ENCODE measurements around the gene TBC1D20. TPM values are rescaled to one million over a fixed set of nuclear protein-coding genes. Genes with fewer than 3 reads are reported as not detected.
"Not testable (repeated sequence)": the region's sequence is repeated elsewhere in the genome, so short reads cannot be mapped to it uniquely, and the experiment has no call there.

The TBC1D20 gene
- total RNA-seq, 6 donors from 2014 or later, result 35.5 to 59.7 (median 37.5) TPM

DNA sequence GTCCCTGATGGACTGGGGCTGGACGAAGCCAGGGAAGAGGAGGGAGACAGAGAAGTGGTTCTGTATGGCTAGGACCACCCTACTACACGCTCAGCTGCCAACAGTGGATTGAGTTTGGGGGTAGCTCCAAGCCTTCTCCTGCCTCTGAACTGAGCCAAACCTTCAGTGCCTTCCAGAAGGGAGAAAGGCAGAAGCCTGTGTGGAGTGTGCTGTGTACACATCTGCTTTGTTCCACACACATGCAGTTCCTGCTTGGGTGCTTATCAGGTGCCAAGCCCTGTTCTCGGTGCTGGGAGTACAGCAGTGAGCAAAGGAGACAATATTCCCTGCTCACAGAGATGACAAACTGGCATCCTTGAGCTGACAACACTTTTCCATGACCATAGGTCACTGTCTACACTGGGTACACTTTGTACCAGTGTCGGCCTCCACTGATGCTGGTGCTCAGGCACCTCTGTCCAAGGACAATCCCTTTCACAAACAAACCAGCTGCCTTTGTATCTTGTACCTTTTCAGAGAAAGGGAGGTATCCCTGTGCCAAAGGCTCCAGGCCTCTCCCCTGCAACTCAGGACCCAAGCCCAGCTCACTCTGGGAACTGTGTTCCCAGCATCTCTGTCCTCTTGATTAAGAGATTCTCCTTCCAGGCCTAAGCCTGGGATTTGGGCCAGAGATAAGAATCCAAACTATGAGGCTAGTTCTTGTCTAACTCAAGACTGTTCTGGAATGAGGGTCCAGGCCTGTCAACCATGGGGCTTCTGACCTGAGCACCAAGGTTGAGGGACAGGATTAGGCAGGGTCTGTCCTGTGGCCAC, 65.5 kb downstream of the TBC1D20 start:
- H3K27ac ChIP-seq, result no peak overlapping the region
- no peak overlapping the region for H3K4me3 ChIP-seq
- TF ChIP-seq, protein P1, sequence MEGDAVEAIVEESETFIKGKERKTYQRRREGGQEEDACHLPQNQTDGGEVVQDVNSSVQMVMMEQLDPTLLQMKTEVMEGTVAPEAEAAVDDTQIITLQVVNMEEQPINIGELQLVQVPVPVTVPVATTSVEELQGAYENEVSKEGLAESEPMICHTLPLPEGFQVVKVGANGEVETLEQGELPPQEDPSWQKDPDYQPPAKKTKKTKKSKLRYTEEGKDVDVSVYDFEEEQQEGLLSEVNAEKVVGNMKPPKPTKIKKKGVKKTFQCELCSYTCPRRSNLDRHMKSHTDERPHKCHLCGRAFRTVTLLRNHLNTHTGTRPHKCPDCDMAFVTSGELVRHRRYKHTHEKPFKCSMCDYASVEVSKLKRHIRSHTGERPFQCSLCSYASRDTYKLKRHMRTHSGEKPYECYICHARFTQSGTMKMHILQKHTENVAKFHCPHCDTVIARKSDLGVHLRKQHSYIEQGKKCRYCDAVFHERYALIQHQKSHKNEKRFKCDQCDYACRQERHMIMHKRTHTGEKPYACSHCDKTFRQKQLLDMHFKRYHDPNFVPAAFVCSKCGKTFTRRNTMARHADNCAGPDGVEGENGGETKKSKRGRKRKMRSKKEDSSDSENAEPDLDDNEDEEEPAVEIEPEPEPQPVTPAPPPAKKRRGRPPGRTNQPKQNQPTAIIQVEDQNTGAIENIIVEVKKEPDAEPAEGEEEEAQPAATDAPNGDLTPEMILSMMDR (IDR thresholded peaks at IDR 0.05), result no peak
- TF ChIP-seq POLR2AphosphoS5 (IDR thresholded peaks at IDR 0.05) (no peak), POLR2A (IDR thresholded peaks at IDR 0.05) (no peak), EP300 (IDR thresholded peaks at IDR 0.05) (no peak)
- no peaks in the 10 kb centered on the region for H3K27me3 ChIP-seq
- DNase-seq, result no peak
- 83 to 94% methylated on average over 4 of the region's 4 CpGs for WGBS, 2 donors
- no peaks in the 10 kb centered on the region for H3K4me1 ChIP-seq
- no peak for ATAC-seq (ENCODE audit: low FRiP score in 2 of 2)
- peaks cover 10 to 66% (median 49%) of the 10 kb centered on the region in 4 donors for H3K36me3 ChIP-seq
- H3K9me3 ChIP-seq, result no peaks in the 10 kb centered on the region

DNA sequence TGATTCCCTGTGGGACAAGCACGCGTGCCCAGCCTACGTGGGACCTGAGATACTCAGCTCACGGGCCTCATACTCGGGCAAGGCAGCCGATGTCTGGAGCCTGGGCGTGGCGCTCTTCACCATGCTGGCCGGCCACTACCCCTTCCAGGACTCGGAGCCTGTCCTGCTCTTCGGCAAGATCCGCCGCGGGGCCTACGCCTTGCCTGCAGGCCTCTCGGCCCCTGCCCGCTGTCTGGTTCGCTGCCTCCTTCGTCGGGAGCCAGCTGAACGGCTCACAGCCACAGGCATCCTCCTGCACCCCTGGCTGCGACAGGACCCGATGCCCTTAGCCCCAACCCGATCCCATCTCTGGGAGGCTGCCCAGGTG, 66.1 kb downstream of the TBC1D20 start:
- TF ChIP-seq POLR2AphosphoS5 (IDR thresholded peaks at IDR 0.05) (no peak), POLR2A (IDR thresholded peaks at IDR 0.05) (no peak), EP300 (IDR thresholded peaks at IDR 0.05) (no peak)
- DNase-seq, result peak in 1 of 2 donors; percentile 77
- no peaks in the 10 kb centered on the region for H3K4me1 ChIP-seq

GRCh38 chr20:393296-393695, 69.0 kb downstream of the TBC1D20 start:
- not testable (repeated sequence) for H3K9me3 ChIP-seq; DNase-seq; ATAC-seq (ENCODE audit: low FRiP score in 2 of 2); H3K27ac ChIP-seq; H3K4me1 ChIP-seq; H3K4me3 ChIP-seq; H3K27me3 ChIP-seq
- 90 to 94% methylated on average over 2 of the region's 2 CpGs for WGBS, 2 donors
- H3K36me3 ChIP-seq, result peaks cover 13 to 100% (median 79%) of the 10 kb centered on the region in 4 donors

More for the DNA sequence above, 66.1 kb downstream of the TBC1D20 start:
- 95 to 99% methylated on average over 21 to 22 of the region's 24 CpGs for WGBS, 2 donors
- Histone ChIP-seq H3K4me3 (no peak overlapping the region), H3K27ac (no peak overlapping the region), H3K9me3 (no peaks in the 10 kb centered on the region), H3K36me3 (peaks cover 11 to 72% (median 55%) of the 10 kb centered on the region in 4 donors), H3K27me3 (no peaks in the 10 kb centered on the region)
- ATAC-seq (ENCODE audit: low FRiP score in 2 of 2), result peak in 1 of 2 donors; percentile 28

DNA sequence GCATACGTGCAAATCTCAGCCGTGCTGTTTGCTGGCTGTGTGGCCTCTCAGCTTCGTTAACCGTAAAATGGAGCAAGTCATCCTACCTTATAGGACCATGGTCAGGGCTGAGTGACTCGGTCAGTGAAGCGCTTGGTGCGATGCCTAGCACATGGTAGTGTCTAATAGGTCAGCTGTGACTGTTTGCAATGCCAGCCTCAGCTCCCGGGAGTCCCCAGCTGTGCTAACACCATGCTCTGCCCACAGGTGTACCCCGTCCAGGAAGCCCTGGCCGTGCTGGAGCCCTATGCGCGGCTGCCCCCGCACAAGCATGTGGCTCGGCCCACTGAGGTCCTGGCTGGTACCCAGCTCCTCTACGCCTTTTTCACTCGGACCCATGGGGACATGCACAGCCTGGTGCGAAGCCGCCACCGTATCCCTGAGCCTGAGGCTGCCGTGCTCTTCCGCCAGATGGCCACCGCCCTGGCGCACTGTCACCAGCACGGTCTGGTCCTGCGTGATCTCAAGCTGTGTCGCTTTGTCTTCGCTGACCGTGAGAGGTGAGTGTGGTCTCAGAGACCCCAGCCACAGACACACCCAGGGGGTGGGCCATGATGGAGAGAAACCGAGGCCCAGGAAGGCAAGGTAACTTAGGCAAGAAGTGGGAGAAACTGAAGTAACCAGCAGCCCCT, 71.2 kb downstream of the TBC1D20 start:
- H3K27me3 ChIP-seq, result no peaks in the 10 kb centered on the region
- H3K27ac ChIP-seq, result no peak overlapping the region
- ATAC-seq (ENCODE audit: low FRiP score in 2 of 2), result peak; percentile 17 to 37
- TF ChIP-seq, protein P1 (IDR thresholded peaks at IDR 0.05), result no peak
- TF ChIP-seq EP300 (IDR thresholded peaks at IDR 0.05), result no peak
- TF ChIP-seq POLR2A (IDR thresholded peaks at IDR 0.05), result no peak
- TF ChIP-seq POLR2AphosphoS5 (IDR thresholded peaks at IDR 0.05), result no peak
- H3K4me1 ChIP-seq, result no peaks in the 10 kb centered on the region
- 93 to 96% methylated on average over 20 to 29 of the region's 29 CpGs for WGBS, 2 donors
- peaks cover 6 to 87% (median 70%) of the 10 kb centered on the region in 4 donors for H3K36me3 ChIP-seq
- DNase-seq, result peak in 1 of 2 donors; percentile 47
- H3K4me3 ChIP-seq, result no peak overlapping the region
- H3K9me3 ChIP-seq, result no peaks in the 10 kb centered on the region

GRCh38 chr20:389220-389619, 73.1 kb downstream of the TBC1D20 start:
- Histone ChIP-seq H3K9me3 (no peaks in the 10 kb centered on the region), H3K4me3 (no peak overlapping the region), H3K27ac (no peak overlapping the region), H3K4me1 (no peaks in the 10 kb centered on the region), H3K27me3 (no peaks in the 10 kb centered on the region), H3K36me3 (peaks cover 3 to 70% (median 54%) of the 10 kb centered on the region in 4 donors)
- TF ChIP-seq POLR2AphosphoS5 (IDR thresholded peaks at IDR 0.05) (no peak), POLR2A (IDR thresholded peaks at IDR 0.05) (no peak), EP300 (IDR thresholded peaks at IDR 0.05) (no peak)
- TF ChIP-seq, protein P1 (IDR thresholded peaks at IDR 0.05), result no peak
- ATAC-seq (ENCODE audit: low FRiP score in 2 of 2) (no peak), DNase-seq (no peak)
- WGBS, 2 donors, result 80% methylated on average over 3 to 6 of the region's 6 CpGs
